Ramos (cell line): ENCODE results near the gene PLEKHG1.

ENCODE experiments used
- in situ Hi-C: fragments of 300-500 bp; cut with MboI; formaldehyde crosslinking; loops from one replicate; pipeline ENCODE4 v1.14.3; 2022; ENCODE audit warnings: low sequenced_read_pairs; ENCODE audit not compliant: unreplicated experiment

PLEKHG1 gene

DNA sequence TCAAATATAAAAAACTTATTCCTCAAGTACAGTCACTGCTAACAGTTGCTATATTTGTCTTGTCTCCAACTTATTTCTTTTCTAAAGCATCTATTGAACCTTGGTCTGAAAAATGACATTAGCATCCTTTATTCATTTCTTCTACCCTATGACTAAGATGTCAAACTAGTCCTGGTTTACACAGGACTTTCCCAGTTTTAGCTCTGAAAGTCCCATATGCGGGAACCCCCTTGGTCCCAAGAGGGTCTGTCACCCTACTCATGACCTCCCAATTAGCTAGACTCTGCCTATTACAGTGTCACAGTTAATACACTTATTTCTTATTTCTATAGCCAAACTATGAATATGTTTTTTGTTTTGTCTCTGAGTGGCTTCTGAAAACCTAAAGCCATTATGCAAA is 37.1 kb downstream of the PLEKHG1 start:
- in situ Hi-C loops, result no loop called here

DNA sequence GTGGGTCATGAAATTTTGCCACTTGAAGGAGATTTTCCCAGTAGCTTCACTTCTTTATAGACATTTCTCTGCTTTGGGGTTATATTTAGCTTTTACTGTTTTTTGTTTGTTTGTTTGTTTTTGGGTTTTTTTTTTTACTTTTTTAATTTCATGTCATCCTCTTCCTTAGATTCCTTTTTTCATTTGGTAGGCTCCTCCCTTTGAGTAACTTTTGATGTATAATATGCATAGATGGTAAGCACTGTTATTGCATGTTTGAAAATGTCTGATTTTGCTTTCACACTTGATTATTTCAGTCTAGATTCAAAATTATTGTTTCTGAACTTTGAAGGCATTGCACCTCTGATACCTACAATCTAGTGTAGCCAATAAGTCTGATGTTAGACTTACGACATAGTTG is 37.6 kb downstream of the PLEKHG1 start:
- in situ Hi-C loops, result no loop called here

DNA sequence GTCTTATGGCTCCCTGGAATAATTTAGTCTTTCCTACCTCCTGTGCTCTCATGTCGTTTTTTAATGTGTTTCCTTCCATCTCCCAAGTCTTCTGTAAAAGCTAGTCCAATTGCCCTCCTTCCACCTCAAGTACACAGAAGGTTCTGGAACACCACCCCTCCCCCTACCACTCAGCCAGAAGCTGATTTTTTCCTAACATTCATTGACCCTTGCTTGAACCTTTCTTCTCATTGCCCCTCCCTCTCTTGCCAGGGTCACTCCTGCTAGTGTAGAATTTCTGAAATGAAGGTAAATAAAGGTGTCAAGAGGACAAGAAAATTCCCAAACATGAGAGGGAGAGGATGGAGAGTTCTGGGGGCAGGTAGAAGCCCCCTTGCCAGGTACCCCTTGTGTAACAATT is 38.6 kb downstream of the PLEKHG1 start:
- in situ Hi-C loops, result no loop called here

DNA sequence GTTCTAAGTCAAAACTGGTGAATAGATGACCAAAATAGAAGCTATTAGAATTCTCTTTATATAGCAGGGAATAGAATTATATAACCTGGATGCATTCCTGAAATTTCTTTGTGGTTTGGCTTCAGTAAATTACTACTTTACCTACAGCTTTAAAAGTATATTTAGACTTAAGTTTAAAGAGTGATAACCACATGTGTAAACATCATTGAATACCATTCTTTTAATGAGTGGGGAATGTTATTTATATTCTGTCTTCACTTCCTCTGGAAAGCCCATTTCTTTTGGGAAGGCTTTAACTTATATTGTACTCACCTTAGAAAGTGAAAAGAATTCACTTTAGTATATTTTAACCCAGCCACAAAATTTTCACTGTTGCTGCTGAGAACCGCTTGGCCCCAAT is 39.1 kb downstream of the PLEKHG1 start:
- in situ Hi-C loops, result no loop called here

DNA sequence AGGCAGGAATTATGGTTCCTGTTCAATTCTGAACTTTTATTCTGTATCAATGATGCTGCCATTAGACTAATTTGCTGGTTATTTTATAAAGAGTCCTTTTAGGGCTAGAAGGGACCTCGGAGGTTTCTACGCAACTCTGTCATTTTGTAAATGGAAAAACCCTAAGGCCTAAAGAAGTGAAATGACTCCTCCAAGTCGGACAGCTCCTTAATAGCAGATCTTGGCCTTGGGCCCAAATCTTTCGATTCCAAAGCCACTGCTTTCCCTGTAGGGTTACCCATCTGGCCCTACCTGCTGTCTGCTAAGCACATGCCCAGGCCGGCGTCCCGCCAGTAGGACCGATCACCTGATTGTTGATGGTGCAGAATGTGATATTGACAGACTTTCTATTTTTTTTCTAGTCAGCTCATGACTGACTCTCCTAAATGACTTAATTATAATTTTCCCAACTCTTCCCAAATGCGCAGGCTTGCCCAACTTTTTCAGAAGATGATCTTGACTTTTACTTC is 40.2 kb downstream of the PLEKHG1 start:
- in situ Hi-C loops, result no loop called here

DNA sequence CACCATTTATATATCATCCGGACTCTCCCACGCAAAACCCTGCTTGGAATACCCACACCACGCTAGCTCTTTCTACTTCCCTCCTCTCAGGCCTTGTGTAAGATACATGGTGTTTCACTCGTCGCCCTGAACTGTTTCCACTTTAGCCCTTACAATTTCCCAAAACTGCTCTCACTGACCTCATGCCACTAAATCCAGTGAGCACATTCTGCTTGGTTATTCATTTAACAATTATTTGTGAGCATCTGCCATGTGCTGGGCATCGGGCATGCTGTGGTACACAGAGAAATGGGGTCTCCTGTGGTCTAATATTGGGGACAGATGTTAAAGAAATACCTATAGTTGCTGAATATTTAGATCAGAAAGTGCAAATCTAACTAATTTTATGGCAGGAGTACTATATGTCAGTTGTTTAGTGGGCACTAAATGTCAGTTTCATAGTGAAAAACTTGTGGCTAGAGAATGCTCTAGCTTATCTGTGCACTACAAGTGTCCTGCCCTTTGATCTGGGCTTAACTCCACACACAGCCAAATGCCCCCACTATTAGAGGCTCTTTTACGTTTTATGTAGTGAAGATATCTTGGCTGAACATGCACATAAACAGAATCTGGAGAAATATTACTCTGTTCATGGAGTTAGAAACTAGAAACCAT is 41.0 kb downstream of the PLEKHG1 start:
- in situ Hi-C loops, result no loop called here

DNA sequence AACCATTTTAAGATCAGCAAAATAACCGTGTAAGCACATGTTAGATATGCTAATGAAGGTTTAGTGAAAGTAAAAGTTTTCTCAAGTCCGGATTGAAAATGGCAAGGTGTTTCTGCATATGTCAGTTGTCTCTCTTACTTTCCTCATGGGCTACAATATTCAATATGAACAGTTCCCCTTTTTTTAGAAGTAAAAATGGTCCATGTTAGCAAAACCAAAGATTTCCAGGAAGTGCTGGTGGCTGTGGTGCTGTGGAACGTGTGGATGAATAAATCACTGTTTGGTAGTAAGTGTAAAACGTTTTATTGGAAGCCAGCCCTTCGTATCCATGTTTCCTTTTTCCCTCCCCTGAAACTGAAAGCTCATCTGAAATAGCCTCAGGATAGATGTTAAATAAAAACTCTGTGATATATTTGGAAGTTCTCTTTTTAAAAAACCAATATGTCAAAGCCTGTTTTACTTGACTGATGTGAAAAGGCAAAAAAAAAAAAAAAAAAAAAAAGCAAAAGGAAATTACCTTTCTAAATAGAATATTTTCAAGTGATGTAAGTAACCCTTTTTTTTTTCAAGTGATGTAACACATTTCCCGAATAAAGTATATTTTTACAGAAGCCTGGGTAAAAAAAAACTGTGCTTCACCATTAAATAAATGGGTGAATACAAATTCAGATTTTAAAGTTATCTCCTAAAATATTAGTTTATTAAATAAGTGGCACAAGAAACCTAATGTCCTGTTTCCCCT is 41.9 kb downstream of the PLEKHG1 start:
- in situ Hi-C loops, result no loop called here

DNA sequence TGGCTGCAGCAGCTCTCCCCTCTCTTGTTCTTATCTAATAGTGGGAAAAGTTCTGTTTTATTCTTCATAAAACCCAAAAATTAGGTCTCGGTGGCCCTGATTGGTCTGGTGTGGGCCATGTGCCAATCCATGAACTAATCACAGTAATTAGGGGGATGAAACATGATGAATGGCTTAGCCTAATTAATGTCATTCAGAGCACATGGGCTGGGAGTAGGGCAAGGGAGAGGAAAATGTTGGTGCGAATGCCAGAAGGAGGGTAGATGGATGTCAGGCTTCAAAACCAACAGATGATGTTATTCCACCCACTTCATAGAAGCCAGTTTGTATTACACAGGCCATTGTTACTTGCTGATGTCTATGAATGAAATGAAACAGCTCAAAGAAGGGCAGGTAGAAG is 46.5 kb downstream of the PLEKHG1 start:
- in situ Hi-C loops, result no loop called here

DNA sequence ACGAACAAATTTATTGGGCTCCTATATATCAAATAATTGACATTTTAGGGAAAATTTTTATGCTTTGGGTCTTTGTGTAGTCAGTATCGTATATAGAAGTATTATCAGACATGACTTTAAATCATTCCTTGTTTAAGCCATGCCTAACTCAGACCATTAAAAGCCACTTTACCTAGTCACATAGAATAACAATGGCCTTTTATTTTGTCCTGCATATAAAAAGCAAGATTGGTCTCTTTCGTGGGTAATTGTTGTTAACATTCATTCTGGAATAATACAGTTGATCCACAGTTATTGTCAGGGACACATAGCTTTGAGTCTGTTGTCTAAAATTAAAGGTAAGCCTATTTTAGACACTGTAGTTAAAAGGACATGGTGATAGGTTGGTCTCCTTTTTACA is 47.4 kb downstream of the PLEKHG1 start:
- in situ Hi-C loops, result no loop called here
